ENCODE data around the gene PRKCE. TPM values are rescaled to one million over a fixed set of nuclear protein-coding genes. Genes with fewer than 3 reads are reported as not detected.

Gene PRKCE
- total and polyA plus RNA-seq, 2 of the 8 experiments (the other 6 are each of a cell fraction or from before 2014, with no cell fraction given): 0.54 to 2.1 TPM

DNA sequence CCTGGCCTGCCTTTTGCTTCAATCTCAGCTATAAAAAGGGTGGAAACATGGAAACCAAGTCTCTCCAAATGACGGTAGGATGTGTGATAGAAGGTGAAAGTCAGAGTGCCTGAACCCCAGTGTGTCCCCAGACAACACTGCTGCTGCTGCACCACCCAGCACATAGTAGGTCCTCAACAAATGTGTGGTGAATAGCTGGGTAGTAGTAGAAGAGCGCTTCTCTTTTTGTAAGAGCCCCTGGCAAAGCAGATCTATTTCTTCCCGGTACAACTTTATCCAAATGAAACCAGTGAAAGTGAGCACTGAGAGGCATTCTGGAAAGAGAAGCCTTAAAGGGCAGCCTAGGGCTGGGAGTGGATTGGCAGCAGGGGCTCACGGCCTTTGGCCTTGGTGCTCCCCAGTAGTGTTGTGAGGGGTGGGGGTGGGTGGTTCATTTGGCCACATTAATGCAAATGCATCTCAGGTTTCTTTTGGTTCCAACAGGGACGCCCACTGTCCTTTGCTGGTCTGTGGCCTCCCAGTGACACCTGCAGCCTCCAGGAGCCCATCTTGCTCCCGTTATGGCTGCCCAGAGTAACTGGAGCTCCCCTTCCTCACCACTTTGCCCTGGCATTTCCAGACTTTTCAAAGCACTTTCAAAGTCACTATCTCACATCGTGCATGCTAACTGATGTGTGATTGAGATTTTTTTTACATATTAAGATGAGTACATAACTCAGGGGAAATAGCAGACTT, 341.4 kb downstream of the PRKCE start:
- Histone ChIP-seq H2AK5ac (ENCODE audit: low read depth, low read length) (no peak overlapping the region), H3K23me2 (ENCODE audit: low read depth, low read length) (no peaks in the 10 kb centered on the region), H3K27me3 (replicated peaks in 1 of 4; ENCODE audit: control insufficient read depth in 3 of 4, extremely low read depth in 1 of 4, insufficient read depth in 3 of 4, low read length in 3 of 4) (no peaks in the 10 kb centered on the region), H3K56ac (replicated peaks; ENCODE audit: insufficient read length, low read depth, low read length) (no peak overlapping the region), H2BK15ac (ENCODE audit: low read length) (no peak overlapping the region), H4K91ac (replicated peaks; ENCODE audit: insufficient read length, low read length) (no peak overlapping the region), H4K8ac (ENCODE audit: extremely low read depth, insufficient read depth, low read length) (no peak overlapping the region), H3K79me1 (ENCODE audit: low read depth, low read length) (no peaks in the 10 kb centered on the region), H3K23ac (ENCODE audit: insufficient read length) (no peak overlapping the region), H3K14ac (ENCODE audit: insufficient read length) (no peak overlapping the region), H3K4me1 (replicated peaks in 1 of 4; ENCODE audit: control insufficient read depth in 3 of 4, insufficient read depth in 4 of 4, low read length in 3 of 4) (no peaks in the 10 kb centered on the region; a peak in 1 of 7 replicates), H3K27ac (ENCODE audit: low read depth, low read length) (no peak overlapping the region), H3K36me3 (ENCODE audit: control insufficient read depth in 2 of 4, insufficient read depth in 4 of 4, low read length in 3 of 4) (no peaks in the 10 kb centered on the region), H2BK120ac (replicated peaks; ENCODE audit: low read depth, low read length) (no peak overlapping the region), H2BK5ac (ENCODE audit: low read depth, low read length) (no peak overlapping the region), H3K4ac (replicated peaks; ENCODE audit: insufficient read length, low read depth, low read length) (no peak overlapping the region), H3K4me2 (ENCODE audit: insufficient read depth in 1 of 2, low read depth in 2 of 2, low read length in 2 of 2) (no peak overlapping the region), H2BK12ac (ENCODE audit: low read depth, low read length) (no peak overlapping the region), H4K5ac (ENCODE audit: insufficient read length, low read depth, low read length) (no peak overlapping the region), H2AFZ (ENCODE audit: low read length) (no peak overlapping the region), H3K18ac (ENCODE audit: extremely low read depth, low read length) (no peak overlapping the region), H3K9me3 (ENCODE audit: insufficient read depth in 2 of 2, low read depth in 1 of 2, low read length in 1 of 2) (no peaks in the 10 kb centered on the region), H3K4me3 (ENCODE audit: extremely low read depth in 1 of 4, insufficient read depth in 2 of 4, low read depth in 3 of 4, low read length in 4 of 4) (no peak overlapping the region), H4K20me1 (replicated peaks in 1 of 2; ENCODE audit: control insufficient read depth in 1 of 2, insufficient read depth in 2 of 2, low read length in 2 of 2) (no peaks in the 10 kb centered on the region), H2BK20ac (ENCODE audit: low read length) (no peak overlapping the region), H3K9ac (replicated peaks in 1 of 4; ENCODE audit: extremely low read depth in 1 of 4, low read depth in 3 of 4, low read length in 3 of 4) (no peak overlapping the region), H3K79me2 (ENCODE audit: control insufficient read depth in 1 of 2, insufficient read depth in 2 of 2, low read length in 2 of 2) (no peaks in the 10 kb centered on the region)
- 76% methylated on average over 7 of the region's 7 CpGs; no CpG with 5 or more reads in 1 of the 2 experiments for WGBS, 2 experiments (ENCODE audit: extremely low coverage in 1 of 2, insufficient coverage in 1 of 2, insufficient read length in 1 of 2, insufficient replicate concordance in 2 of 2, low coverage in 1 of 2, low lambda C conversion rate in 2 of 2, missing lambda C conversion rate in 1 of 2)
- peak in 1 of 2 experiments; percentile 47 for DNase-seq (ENCODE audit: low read depth in 1 of 2, low spot score in 2 of 2)
- TF ChIP-seq SP1 (IDR thresholded peaks at IDR 0.05; ENCODE audit: low read depth, low read length) (no peak), TAF1 (IDR thresholded peaks at IDR 0.05; ENCODE audit: low read depth, low read length) (no peak), EP300 (IDR thresholded peaks at IDR 0.05; ENCODE audit: borderline replicate concordance in 1 of 2, low read depth in 2 of 2, low read length in 2 of 2) (no peak), CHD1 (IDR thresholded peaks at IDR 0.05; ENCODE audit: low read depth, low read length) (no peak), RXRA (IDR thresholded peaks at IDR 0.05; ENCODE audit: insufficient read depth, low read depth, low read length) (no peak), EGR1 (IDR thresholded peaks at IDR 0.05; ENCODE audit: borderline replicate concordance, low read depth, low read length) (no peak), CBX8 (IDR thresholded peaks at IDR 0.05; ENCODE audit: borderline replicate concordance, low read depth, low read length) (no peak), CEBPB (IDR thresholded peaks at IDR 0.05; ENCODE audit: low read depth, low read length) (no peak), RFX5 (IDR thresholded peaks at IDR 0.05; ENCODE audit: borderline replicate concordance, low read depth, low read length) (no peak)
- TF ChIP-seq, protein P1, sequence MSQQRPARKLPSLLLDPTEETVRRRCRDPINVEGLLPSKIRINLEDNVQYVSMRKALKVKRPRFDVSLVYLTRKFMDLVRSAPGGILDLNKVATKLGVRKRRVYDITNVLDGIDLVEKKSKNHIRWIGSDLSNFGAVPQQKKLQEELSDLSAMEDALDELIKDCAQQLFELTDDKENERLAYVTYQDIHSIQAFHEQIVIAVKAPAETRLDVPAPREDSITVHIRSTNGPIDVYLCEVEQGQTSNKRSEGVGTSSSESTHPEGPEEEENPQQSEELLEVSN (IDR thresholded peaks at IDR 0.05): no peak
- ChIA-PET CTCF (ENCODE audit: partially characterized antibody) (interaction anchor here (0.6 to 4.5 kb wide), 40 partner anchors 10 to 1684 kb away, joined by 3 to 31 read pairs (median 4); no protein-coding TSS in a partner anchor), POLR2A (ENCODE audit: partially characterized antibody) (interaction anchor here (1.2 kb wide), 2 partner anchors 9 to 374 kb away, joined by 3 to 6 read pairs; no protein-coding TSS in a partner anchor)
- no peak for FAIRE-seq
